GM19239 (cell line): ENCODE results near the gene TAX1BP3.
A peak's percentile ranks its signal among the peaks of the same experiment; 100 is the strongest.
"Not testable (repeated sequence)": the region's sequence is repeated elsewhere in the genome, so short reads cannot be mapped to it uniquely, and the experiment has no call there.

Experiments
- DNase-seq: peaks from one replicate; pipeline ENCODE4 v3.0.0; 2011; ENCODE audit warnings: low spot score; ENCODE audit not compliant: insufficient read length
- FAIRE-seq: peaks from 2 replicates; lab custom pipeline; 2011; peaks lifted over from hg19 to GRCh38; lab: Jason Lieb, UNC

TAX1BP3 gene, protein sequence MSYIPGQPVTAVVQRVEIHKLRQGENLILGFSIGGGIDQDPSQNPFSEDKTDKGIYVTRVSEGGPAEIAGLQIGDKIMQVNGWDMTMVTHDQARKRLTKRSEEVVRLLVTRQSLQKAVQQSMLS

DNA sequence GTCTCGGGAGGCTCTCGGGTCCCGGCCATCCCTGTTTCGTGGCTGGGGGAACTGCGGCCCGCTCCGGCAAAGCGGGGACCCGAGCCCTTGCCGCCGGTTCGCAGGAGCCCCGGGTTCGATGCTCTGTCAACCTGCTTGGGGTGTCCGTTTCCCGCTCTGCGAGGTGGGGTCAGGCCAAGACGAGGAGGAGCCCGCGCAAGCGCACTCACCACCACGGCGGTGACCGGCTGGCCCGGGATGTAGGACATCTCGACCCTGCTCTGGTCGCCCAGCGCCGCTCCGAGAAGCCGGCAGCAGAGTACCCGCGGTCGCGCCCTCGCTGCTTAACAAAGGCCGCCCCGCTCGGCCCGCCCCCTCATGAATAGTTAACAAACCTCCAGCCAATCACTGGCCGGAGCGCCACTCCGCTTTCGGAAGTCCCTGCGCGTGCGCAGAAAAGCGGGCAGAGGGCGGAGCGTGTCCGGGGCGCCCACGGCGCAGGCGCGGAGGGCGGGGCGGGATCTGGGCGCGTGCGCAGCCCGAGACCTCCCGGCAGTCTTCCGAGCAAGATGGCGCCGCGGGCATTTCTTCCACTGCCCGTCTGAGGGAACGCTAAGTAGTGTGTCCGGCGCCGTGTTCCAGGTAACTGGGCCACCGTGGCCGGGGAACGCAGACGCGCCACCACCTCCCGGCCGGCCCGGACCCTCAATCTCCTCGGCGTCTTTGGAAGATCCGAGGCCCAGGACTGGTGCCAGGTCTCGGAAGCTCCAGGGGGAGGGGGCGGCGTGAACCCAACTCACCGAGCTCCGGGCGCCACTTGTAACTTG, at the start of gene TAX1BP3, which contains the start of gene EMC6:
TAX1BP3 (minus strand) TSS at position 300 of the 806 bp plus-strand sequence; CDS start at position 248, 52 bp downstream.
EMC6 (plus strand) TSS at position 534 of the 806 bp plus-strand sequence. CDS start 335 bp downstream, outside the sequence.
- peak; percentile 99 for DNase-seq
- FAIRE-seq = peak; percentile 97

DNA sequence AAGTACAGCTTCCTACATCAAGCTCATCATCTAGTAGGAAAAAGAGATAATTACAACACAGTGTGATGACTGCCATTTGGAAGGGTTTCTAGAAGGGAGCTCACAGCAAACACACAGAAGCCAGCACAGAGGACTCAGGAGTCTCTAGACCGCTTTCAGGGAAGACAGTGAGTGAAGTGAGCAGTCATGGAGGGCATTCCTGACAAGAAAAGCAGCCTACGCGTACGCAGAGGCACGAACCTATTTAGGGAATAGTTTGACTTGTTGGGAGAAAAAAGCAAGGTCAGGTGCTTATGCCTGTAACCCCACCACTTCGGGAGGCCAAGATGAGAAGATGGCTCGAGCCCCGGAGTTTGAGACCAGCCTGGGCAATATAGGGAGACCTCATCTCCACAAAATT, 46.9 kb upstream of the TAX1BP3 start:
- DNase-seq = no peak
- FAIRE-seq = no peak

DNA sequence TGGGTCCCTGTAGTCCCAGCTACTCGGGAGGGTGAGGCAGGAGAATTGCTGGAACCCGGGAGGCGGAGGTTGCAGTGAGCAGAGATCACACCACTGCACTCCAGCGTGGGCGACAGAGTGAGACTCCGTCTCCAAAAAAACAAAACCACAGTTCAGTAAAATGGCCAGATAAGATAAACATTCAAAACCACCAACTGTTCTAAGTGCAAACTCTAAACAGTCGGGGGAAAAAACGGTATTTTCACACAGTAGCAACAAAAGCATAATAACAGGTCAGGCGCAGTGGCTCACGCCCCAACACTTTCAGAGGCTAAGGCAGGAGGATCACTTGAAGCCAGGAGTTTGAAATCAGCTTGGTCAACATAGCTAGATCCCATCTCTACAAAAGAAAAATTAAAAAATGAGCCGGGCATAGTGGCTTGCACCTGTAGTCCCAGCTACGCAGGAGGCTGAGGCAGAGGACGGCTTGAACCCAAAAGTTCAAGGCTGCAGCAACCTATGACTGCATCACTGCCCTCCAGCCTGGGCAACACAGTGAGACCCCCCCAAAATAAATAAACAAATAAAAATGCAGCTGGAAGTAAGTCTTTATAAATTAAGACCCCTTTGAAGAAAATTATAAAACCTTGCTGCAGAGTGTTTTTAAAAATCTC, 44.6 kb upstream of the TAX1BP3 start:
- FAIRE-seq (peak; percentile 81), DNase-seq (no peak)

DNA sequence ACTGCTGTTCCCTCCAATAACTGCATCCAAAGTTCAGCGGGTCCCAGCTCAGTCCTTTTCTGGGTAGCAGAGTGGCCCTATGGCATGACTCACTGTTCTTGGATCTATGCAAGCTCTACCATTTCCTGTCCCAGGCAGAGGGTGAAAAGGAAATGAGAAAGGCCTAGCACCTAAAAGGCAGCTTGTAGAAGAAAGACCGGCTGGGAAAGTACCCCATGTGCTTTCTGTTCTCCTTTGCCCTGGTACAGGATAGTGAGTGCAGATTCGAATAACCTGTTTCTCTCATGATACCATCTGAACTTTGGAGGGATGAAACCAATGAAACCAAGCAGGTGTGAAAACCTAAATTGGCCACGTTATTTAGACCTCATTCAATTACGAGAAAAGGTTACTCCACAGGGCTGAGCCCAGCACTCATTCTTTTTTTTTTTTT, 42.6 kb upstream of the TAX1BP3 start:
- DNase-seq (peak; percentile 70), FAIRE-seq (peak; percentile 99)

DNA sequence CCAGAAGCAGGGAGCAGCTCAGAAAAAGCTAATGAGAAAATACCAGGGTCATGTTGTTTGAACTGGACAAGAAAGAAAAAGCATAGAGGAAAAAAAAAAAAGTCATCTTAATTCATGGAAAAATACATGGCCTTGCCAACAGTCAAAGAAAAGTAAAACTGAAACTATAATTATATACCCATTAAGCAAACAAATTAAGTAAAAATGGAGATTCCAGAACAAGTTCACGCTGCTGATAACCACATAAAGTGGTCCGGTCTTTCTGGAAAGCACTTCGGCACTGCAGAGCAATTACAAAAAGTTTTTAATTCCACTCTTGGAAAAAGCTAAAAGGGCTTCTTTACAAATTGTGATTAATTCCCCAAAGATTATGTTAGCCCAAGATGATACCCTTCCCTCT, 40.0 kb upstream of the TAX1BP3 start:
- DNase-seq (no peak), FAIRE-seq (peak; percentile 23)

DNA sequence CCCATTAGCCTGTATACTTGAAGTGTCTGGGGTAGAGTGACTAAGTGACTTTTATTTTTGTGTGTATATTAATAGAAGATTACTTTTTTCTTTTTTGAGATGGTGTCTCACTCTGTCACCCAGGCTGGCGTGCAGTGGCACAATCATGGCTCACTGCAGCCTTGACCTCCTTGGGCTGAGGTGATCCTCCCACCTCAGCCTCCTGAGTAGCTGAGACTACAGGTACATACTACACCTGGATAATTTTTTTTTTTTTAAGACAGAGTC, 37.3 kb upstream of the TAX1BP3 start:
- not testable (repeated sequence) for FAIRE-seq, DNase-seq

DNA sequence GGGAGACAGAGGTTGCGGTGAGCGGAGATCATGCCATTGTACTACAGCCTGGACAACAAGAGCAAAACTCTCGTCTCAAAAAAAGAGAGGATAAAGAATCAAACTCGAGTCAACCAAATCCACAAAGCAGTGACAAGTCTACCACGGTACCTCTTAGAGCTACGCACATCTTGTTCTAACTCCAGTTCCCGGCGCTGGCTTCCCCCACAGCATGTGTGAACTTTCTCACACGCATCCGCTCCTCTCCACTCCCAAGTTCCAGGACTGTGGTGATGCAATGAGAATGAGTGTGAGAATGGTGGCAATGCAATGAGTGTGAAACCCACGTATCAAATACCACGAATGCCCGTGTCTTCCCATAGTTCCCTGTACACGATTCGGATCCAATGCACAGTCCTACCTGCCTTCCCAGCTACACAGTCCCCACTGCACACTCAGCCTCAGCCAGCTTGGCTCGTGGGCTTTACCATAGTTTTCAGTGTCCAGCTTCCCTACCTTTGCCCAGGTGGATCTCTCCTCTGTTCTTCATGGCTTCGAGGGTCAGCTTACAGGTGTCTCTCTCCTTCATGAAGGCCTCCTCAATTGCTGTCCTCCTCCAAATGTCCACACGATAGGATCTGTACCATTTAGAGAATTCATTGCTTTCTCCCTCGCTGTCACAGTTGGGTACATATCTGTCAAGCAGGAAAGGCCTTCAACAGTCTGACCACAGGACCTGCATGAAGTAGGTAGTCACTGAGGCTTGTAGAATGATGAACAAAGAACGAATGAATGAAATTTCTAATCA, 36.7 kb upstream of the TAX1BP3 start:
- DNase-seq (no peak), FAIRE-seq (no peak)

DNA sequence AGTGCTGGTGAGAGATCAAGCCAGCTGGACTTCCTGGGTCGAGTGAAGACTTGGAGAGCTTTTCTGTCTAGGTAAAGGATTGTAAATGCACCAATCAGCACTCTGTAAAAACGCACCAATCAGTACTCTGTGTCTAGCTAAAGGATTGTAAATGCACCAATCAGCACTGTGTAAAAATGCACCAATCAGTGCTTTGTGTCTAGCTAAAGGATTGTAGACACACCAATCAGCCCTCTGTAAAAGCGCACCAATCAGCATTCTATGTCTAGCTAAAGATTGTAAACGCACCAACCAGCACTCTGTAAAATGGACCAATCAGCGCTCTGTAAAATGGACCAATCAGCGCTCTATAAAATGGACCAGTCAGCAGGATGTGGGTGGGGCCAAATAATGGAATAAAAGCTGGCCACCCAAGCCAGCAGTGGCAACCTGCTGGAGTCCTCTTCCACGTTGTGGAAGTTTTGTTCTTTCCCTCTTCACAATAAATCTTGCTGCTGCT, 33.7 kb upstream of the TAX1BP3 start:
- not testable (repeated sequence) for DNase-seq, FAIRE-seq

DNA sequence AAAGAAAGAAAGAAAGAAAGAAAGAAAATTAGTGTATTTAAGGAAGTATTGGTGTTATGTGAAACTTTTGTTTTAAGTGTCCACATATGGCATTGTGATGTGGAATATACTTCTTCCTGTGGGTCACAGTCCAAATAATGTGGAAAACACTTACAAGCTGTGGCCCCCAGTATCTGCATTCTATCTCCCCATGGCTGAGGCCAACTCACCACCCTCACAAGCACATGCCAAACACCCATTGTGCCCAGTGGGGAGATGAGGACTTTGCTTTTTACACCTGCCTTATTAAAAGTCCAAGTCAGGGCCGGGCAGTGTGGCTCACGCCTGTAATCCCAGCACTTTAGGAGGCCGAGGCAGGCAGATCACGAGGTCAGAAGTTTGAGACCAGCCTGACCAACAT, 31.6 kb upstream of the TAX1BP3 start:
- no peak for DNase-seq

DNA sequence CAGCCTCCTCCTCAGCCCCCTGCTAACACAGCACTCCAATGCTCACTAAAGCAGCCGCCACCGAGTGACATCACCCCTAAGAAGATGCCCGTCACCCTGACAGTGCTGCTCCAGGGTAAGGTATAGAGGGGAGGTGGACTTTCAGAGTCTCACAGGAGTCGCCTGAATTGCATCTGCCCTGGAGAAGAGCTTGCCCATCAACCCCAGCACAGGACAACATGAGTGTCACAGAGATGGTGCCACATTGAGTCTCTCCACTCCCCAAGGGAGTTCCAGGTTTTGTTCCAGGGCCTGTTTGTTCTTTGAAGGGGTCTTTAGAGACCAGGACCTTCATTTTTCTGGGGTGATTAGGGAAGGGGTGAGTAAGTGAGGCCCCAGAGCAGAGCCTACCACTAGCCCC, 29.8 kb upstream of the TAX1BP3 start:
- DNase-seq = no peak
- no peak for FAIRE-seq

More for the DNA sequence above, 31.6 kb upstream of the TAX1BP3 start:
- no peak for FAIRE-seq

DNA sequence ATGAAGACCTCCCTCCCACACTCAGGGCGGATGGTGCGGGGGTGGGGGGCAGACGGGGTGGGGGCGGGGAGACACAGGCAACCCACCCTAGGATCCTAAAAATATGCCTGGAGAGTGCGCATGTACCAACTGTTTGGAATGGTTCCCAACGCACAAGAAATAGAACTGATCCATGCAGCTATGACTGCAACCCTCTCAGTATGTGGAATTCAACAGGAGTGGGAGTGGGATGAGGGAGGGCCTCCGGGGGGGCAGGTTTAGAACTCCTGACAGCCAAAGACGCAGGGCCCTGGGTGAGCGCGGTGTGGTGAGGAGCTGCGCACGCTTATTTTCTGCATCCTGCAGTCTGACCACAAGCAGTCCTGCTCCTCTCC, 28.7 kb upstream of the TAX1BP3 start:
- FAIRE-seq (no peak), DNase-seq (no peak)

DNA sequence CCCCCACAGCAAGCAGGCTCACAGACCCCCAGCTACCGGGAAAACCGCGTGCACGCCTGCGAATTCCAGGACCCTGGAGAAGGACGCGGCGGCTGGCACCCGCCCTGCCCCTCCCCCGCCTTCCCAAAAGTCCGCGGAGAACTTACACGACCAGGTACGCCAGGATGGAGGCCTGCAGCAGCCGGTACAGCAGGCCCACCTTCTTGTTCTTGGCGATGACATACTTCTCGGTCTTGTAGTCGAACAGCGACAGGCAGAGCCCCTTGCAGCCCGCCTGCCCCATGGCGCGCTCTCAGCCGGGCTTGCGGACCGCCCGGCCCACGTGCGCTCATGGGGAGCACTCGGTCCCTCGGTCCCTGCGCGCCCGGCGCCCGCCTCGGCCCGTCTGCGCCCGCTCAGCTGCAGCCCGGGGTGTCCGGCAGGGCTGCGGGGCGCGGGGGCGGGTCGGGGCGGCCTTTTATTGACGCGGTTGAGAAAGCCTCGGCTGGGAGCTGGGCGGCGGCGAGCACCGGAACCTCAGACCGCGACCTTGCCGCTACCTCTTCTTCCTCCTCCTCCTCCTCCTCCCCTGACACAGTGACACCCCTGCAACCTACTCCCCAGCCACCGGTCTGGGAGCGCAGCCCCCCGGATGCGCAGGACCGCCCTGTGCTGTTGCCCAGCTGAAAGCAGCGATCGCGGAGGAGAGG, 27.5 kb upstream of the TAX1BP3 start, which contains the start of gene P2RX5:
P2RX5 (minus strand) TSS at position 433 of the 689 bp plus-strand sequence; CDS start at position 283, 150 bp downstream.
- DNase-seq (peak; percentile 30), FAIRE-seq (peak; percentile 94)

DNA sequence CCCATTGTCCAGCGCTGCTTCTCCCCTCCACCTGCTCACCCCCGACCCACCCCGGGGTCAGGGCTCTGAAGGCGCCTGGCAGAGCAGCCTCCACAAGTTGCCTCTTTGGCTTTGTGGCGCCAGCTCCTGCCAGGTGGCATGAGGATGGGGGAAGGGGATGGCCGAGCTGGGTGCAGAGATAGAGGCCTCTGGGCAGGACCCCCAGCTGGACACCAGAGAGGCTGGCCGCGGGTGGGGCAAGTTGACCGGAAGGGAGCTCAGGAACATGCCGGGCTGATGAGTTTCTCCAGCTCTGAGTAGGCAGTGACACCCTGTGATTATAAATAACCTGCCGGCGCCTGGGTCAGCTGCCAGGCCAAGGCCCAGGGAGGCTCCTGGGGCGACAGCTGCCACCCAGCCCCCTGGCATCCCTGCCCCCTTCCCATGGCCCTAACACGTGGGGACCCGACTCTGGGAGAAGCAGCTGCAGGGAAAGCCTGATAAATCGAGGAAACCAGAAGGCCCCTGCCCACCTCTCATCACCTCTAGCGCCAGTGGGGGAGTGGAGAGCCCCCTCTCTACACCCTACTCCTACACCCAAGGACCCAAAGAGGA, 26.8 kb upstream of the TAX1BP3 start:
- FAIRE-seq = peak; percentile 66
- DNase-seq = no peak

DNA sequence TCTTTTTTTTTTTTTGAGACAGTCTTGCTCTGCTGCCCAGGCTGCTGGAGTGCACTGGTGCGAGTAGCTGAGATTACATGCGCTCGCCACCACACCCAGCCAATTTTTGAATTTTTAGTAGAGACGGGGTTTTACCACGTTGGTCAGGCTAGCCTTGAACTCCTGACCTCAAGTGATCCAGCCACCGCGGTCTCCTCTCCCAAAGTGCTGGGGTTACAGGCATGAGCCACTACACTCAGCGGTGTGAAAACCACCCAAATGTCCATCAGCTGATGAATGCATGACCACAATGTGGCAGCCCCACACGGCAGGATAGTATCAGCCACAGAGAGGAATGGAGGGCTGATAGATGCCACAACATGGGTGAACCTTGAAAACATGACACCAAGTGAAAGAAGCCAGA, 25.5 kb upstream of the TAX1BP3 start:
- FAIRE-seq = peak; percentile 92
- no peak for DNase-seq

DNA sequence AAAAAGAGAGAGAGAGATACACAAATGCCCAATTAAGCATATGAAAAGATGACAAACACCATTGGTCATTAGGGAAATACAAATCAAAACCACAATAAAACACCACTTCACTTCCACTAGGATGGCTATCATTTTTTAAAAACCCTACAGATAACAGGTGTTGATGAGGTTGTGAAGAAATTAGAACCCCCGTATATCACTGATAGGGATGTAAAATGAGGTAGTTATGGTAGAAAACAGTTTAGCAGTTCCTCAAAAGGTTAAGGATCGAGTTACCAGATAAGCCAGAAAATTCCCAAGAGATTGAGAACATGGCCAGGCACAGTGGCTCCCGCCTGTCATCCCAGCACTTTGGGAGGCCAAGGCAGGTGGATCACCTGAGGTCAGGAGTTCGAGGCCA, 24.8 kb upstream of the TAX1BP3 start:
- DNase-seq = no peak
- peak; percentile 66 for FAIRE-seq

DNA sequence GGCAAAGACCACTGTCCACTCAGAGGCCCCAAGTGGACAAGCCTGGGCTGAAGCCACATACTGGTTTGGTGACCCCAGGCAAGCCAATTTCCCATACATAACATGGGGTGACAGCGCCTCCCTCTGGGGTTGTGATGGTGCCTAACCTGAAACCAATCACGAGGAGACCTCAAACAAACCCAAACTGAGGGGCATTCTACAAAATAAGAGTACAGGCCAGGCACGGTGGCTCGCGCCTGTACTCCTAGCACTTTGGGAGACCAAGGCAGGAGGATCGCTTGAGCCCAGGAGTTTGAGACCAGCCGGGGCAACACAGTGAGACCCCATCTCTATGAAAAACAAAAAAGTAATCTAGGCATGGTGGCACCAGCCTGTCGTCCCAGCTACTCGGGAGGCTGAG, 24.0 kb upstream of the TAX1BP3 start:
- no peak for FAIRE-seq
- DNase-seq = no peak

DNA sequence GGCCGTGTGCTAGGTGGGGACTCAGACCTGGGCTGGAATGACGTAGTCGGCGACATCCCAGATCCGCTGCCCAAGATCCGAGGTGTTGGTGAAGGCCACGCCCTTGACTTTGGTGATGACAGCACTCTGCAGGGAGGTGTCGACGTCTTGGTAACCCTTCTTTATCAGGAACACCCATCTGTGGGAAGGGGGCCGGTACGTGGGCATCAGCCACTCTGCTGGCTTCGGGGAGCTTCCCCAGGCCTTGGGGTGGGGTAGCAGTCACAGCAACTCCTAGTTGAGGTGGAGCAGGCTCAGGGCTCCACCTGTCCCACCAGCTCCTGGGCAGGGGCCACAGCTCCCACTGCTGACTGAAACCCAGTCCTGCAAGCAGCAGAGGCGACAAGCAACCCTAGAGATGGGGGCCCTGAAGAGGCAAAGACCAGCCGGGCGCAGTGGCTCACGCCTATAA, 23.3 kb upstream of the TAX1BP3 start:
- DNase-seq = no peak

DNA sequence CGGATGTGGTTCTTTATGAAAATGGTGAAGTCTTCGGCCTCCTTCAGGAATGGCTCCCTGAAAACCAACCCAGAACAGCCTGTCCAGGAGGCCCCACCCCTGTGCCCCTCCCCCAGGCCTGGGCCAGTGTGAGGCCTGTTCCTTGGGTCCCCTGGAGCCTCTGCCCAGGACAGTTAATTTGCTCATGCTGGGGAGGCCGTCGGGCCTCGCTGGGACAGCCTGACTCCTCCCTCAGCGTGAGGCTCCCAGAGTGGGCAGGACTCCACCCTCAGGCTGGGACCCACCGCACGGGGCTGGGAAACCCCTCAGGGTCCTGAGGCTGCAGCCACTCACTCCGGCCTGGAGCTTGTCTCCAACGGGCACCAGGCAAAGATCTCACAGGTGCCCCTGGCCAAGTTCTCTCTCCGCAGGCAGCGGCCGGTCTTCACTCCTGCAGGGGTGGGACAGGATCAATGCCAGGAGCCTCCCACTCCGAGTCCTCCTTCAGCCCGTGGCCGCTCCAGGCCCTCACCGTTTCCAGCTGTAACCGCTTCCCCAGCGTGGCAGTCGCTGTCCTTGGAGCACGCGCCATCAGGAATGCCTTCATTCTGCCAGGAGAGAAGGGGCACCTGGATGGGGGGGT, 21.8 kb upstream of the TAX1BP3 start:
- DNase-seq (no peak), FAIRE-seq (no peak)

More for the DNA sequence above, 23.3 kb upstream of the TAX1BP3 start:
- FAIRE-seq = no peak
